GM19238 (cell line): ENCODE measurements around the gene PDE3A.

Experiments used
- DNase-seq: peaks from one replicate; pipeline ENCODE4 v3.0.0; 2011; ENCODE audit warnings: low spot score; ENCODE audit not compliant: insufficient read length

The PDE3A gene

DNA sequence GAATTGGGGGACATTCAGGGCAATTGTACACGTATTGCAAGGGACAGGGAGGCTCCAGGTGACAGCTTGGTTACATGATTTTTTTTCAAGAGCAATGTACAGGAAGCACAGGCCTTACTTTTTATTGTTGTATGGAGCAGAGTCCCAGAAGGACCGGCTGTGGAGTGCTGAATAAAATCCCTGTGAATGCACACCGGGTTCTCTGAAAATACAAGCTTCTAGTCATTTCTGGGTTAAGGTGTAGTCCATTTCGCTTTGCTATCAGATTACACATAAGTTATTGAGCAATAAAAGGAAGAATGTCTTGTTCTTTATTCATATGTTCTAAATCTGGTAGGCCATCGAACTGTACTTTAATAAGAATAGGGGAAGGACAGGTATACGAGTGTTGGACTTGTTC, 52.2 kb downstream of the PDE3A start:
- no peak for DNase-seq

DNA sequence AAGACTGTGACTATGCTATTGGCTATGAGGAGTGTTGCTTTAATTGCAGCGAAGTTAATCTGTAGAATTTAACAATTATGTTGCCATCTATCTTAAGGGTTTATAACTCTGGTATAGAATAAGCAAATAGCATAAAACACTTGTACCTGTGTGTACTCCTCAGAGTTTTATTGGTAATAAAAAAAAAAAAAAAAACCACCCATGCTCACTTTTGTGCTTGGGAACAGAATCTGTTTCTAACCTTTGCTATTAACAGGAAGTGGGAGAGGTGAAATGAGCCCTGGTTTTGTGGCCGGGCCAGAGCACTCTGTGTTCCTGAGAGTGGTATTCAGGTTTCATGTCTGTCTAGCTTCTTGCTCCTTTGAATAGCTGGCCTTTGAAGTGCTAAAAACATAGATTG, 53.1 kb downstream of the PDE3A start:
- no peak for DNase-seq

DNA sequence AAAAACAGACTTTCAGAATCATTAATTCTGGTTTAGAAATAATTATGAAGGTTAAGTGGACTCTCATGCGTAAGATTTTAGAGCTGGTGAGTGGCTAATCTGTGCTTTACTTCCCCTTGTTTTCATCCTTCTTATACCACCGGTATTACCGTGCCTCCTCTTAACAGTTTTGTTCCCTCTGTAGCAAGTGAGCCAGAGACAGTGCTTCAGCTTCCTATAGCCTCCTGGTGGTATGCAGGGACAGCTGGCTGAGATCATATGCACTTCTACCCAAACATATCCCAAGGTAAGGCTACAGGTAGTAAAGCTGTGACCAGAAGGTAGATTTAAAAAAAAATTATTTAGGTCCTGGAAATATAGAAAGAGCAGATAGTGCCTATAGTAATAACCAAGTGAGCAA, 55.2 kb downstream of the PDE3A start:
- DNase-seq, result no peak

DNA sequence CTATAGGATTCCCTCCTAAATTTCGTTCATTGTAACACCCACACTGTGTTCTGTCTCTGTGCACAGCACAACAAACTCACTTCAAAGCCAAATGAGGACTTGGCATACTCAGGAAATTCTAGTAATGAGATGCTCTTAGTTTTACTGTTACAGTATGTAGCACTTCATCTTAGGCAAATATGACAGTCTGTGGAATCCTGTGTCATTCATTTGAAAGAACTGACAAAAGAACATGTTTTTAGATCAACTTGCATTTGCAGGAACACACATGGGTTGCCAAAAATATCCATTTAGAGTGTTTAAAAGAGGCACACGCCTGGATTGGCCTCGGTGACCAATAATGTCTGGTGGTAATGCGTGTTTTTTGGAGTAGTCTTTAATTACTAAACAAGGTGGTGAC, 56.5 kb downstream of the PDE3A start:
- no peak for DNase-seq

DNA sequence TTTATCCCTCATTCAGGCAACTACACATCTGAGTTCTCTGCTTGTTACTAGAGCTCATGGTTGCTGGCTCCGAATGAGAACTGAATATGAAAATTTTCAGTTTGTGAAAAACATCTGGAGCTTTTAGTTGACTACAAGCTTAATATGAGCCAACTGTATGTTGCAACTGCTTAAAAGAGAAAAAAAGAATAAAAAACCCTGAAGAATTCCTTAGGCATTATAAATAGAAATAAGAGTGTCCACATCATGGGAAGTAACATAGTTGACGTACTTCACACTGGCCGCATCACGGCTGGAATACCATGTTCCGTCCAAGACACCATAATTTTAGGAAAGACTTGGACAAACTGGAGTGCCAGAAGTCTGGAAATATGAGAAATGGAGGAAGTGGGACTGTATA, 57.9 kb downstream of the PDE3A start:
- DNase-seq, result no peak

DNA sequence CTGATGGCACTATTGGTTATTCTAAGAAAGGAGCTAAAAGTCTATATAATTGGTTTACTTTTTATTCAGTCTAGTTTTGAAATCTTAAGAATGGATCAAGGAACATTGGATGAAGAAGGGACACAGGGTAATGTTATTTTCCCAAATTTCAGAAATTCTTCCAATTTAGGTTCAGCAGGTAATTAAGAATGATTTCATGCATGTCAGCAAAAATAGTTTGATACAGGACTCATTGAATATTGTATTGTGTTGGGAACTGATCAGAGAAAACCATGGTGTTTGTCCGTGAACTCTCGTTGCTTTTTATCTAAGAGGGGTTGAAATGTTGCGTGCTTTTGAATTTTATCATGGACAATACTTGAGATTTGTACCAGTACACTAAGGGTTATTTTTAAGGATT, 58.6 kb downstream of the PDE3A start:
- no peak for DNase-seq

DNA sequence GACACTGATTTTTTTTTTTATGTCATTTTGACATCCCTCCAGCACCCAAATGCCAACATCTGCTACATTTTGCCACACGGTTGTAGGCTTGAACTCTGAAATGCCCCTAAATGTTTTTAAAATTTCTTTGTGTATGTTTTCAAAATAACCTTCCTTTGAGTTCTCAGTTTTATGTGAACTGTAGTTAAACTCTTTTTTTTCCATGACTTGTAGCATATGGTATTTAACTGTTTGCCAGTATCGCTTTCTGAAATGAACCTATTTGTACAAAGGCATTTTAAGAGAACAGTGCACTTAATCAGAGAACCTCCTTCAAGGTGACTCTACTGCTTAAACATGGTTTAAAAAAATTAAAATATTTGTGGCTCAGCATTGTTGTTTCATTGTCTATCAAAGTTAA, 61.5 kb downstream of the PDE3A start:
- DNase-seq, result no peak

DNA sequence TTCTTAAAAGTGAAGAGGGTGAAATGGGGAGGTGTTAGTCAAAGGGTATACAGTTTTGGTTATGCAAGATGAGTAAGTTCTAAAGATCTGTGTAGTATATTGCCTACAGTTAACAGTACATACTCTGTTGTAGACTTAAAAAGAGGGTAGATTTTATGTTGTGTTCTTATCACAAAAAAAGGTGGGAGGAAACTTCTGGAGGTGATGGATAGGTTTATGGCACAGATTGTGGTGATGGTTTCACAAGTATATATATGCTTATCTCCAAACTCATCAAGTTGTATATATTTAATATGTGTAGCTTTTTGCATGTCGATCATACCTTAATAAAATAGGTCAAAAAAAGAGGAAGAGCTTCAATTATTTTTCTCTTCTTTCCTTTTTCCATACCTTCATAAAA, 64.0 kb downstream of the PDE3A start:
- no peak for DNase-seq

DNA sequence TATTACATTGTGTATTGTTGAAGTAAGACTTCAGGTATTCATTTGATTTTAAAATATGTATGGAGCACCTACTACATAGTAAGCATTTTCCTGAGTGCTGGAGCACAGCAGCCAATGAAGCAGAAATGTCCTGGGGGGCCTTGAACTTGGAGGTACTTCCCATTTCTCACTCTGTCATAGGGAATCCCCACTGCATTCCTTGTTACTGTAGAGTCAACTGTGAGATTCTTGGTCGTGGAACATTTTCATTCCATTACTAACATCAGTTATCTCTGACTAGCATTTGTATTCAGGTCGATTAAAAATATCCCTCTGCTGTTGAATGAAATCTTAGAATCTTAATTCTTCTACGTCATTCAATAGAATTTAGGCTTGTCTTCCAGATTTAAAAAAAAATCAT, 66.7 kb downstream of the PDE3A start:
- DNase-seq, result no peak

DNA sequence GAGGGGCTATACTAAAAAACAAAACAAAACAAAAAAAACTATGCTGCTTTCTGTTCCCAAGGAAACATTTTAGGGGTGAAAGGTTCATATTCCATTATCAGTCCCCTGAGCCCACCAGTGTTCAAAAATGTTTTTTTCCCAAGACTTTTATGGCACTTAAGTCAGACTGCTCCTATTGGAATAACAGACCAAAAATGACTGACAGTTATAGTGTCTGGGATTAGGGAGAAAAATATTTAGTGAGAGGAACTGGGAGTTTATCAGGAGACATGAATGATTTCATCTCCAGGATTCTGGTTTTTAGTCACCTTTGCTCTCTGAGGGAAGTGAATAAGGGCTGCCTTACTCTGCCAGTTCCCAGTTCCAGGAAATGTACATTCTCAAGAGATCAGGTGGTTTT, 68.0 kb downstream of the PDE3A start:
- no peak for DNase-seq

DNA sequence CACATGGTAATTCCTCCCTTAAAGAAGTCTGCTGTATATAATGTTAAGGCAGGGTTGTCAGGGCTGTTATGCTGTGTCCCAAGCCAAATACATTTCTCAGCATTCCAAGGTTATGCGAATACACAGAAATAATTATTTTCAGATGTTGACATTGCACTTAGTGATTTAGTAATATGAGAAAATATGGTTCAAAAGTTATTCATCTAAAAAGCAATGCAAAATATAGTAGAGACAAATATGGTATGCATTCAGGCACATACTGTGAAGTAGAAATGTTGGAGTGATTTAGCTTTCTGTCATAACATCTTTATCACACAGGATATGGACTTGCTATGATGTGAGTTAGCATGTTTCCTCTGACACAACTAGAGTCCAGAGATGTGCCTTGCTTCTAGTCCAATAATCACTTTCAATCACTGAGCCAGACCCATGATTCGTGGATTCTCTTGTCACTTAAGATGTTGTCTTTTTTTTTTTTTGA, 70.0 kb downstream of the PDE3A start:
- no peak for DNase-seq

DNA sequence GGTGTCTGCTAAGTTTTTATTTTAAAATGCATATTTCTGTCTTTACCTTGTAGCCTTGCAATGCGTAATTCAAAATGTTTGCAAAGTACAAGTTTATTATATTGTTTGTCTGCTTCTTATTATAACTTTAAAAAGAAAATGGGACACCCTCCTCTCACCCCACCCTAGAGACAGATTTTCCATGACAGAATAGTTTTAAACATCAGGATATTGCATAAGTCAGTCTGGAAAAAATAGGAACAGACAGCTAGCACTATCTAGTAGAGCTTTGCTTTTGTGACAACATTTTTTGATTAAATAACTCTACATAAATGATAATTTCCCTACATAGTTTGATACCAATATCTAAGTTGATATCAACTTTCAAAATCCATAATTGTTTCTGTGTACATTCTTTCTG, 71.3 kb downstream of the PDE3A start:
- no peak for DNase-seq

DNA sequence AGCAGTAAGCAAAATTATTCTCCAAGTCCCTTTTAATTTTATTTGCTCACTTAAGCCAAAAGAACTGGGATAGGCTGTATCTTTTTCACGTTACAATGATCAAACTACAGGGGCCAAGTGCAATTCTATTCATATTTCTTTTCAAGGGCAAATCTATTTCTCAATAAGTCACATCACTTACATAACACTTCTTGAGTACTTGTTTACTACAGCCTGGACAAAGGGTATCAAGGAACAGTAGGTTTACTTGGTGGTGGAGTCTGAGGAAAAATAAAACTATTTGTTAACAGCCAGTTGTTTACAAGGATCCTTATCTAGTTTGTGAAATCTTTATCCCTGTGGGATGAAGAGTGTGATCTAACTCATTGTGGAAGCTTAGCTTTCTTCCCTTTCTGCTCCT, 72.1 kb downstream of the PDE3A start:
- no peak for DNase-seq

DNA sequence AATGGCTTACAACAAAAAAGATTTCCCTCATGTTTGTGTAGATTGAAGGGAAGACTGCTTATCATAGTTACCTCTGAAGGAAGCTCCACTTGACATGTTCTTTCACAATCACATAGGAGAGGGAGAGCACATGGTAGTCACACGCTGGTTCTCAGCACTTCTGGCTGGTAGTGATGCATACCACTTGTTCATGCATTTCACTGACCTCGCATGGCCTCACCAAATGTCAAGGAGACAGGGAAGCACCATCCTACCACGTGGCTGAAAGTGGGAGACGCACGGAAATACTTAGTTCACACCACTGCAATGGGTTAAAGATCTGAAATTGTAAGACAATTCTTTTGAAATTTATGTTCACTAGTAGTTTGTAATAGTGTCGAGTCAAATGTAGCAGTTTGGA, 74.0 kb downstream of the PDE3A start:
- DNase-seq, result no peak

DNA sequence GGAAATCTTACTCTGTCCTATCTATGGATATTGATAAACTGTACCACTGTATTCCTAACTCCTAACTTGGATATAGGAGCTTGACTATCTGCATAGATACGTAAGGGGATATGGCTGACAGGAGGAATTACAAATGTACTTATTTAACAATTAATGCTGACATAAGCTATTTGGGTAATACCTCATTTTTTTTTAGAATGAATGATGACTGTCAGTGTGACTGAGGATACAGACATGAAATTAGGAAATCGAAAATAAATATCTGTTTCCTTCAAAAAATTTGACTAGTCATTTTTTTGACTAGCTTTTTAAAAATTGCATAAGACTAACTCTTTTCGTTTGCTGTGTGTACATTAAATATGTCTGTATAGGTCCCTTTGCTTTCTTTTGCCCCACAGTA, 74.9 kb downstream of the PDE3A start:
- DNase-seq, result no peak

DNA sequence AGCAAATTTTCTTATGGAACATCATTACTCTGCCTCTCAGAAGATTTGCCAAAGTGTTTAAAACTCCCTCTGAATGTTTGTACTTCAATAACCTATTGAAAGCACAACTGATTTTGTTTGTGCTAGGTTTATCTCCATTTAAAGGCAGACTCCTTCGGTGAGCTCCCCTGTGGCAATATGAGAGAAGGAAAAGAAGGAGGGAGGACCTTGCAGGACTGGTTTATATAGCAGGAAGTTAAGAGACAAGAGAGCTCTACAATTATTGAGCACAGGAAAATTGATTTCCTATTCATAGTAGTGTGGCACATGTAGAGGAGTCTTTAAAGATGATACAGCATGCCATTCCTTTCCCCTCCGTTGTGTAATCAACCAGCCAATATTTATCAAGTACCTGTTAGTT, 75.5 kb downstream of the PDE3A start:
- no peak for DNase-seq

DNA sequence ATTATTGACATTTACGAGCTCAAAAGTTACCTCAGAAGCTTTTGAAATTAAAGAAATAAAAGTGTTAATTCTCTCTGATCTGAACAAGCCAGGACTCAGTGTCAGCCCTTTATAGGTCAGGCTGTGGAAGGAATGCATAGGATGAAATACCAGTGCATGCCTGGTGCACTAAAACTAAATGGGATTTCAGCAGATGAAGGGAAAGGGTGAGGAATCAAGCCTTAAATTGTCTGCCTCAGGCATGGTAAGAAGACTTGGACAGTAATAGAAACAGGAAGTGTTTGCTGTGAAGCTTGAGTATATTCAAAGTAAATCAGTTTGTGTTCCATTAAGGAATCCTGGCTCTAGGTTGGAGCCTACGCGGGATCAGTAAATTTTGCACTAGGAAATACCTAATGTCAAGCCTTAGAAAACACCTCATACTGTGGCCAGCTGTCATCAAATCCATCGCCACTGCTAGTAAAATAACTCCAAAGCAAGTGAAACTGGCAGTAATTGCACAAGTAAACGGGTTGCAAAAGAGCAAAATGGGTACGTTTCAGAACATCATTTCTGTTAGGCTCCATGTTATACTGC, 76.3 kb downstream of the PDE3A start:
- no peak for DNase-seq

DNA sequence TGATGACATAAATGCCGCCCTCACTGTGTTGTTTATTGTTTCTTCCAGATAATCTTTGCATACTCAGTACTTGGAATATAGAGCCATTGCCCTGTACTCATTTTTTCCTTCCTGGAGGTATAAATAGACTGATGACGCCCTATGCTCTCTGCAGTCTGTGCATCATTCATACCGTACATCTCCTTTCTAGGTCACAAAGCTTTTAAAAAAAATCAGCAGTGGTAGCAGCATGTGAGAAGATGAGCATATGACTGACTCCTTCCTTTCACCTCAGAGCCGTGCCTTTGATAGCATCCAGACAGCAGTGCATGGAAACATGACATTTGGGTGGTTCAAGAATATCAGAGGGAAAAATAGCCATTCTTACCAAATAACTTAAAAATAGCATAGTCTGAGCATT, 77.3 kb downstream of the PDE3A start:
- DNase-seq, result no peak

DNA sequence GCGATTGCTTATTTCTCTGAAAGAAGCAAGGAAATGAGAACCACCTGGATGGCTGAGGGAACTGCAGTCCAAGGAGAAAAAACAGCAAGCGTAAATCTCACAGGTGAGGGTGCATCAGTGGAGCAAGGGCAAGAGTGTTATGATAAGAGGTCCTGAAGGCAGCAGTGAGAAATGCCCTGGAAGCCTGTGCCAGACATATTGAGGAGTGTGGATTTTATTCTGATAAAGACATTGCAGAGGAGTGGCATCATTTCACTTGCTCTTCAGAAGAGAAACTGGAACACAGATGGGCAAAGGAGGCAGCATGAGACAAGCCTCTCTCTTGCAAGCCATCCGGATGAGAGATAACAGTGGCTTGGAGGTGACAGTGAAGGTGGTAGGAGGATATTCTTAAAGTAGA, 78.5 kb downstream of the PDE3A start:
- no peak for DNase-seq

DNA sequence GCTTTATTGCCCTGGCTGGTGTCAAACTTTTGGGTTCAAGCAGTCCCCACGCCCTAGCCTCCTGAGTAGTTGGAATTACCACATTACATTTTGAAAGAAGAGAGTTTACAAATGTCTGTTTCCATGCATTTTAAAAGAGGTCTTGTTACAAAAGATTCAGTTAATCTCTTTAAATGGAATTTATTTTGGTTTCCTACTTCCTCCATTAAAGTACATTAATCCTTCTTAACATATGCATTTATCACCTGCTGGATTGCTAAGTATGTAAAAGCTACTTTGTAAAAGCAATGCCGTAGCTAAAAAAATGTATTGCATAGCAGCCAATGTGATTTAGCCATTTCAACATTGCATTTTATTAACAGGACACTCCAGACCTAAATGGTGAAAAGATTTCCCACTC, 80.4 kb downstream of the PDE3A start:
- DNase-seq, result no peak

DNA sequence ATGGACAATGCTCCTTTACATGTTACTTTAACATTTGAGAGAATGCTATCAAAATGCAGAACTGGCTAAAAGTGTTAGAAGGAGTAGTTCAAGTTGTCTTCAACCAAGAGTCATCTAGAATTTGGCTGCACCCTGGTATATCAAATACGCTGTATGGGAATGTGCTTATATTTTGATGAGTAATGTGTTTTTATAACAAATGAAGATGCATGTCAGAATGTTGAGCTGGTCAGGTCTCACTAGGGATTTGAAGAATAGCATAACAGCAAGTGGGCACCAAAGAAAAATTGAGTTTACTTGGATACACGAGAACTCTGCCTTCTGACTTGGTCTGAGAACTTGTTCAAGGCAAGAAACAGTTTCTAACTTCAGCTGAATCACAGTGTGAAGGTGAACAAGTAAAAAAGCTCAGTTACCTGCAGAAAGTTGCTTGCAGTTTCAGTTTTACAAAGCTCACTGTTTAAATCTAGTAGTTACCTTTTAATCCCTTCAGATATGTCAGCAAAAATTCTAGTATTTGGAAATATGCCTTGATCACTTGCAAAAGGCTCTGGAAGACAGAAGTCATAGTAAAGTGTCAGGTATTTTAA, 82.3 kb downstream of the PDE3A start:
- DNase-seq, result no peak

DNA sequence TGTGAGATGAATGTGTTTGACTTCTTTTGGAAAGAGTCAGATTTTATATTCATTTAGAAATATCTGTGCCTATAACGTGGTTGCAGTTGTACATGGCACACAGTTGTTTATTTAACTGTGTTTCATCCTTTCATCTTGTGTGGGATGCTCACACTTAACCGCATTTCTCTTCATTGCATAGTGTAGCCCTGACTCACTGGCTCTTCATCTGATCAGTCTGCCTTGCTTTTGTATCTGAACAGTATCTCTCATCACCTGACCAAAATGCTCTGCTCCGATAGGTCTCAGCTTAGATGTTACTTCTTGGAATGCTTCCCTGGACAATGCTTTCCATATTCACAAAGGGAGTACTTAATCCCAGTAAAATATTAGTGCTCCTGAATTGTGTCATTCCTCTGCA, 83.4 kb downstream of the PDE3A start:
- DNase-seq, result no peak

DNA sequence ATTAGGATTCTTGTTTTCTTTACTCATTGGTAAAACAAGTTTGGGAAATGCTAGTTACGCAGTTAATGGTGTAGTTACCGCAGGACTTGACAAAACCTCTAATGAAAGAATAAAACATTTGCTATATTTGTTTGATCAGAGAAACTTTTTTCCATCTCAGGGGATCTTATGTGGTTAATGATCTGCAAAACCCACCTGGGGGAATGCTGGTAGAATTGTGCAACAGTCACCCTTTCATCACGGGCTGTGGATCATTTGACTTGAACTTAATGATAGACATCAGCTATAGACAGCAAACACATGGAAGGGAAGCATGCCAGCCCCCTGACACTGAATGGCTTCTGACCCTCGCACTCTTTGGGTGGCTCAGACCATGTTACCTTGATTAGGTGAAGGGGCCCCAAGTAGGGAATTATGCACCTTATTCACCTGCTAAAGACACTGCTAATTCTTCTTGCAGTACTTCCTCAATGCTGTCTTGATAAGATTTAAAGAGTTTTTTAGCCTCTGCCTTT, 84.2 kb downstream of the PDE3A start:
- no peak for DNase-seq
